ENCODE results near the gene HDGF. TPM values are rescaled to one million over a fixed set of nuclear protein-coding genes. Genes with fewer than 3 reads are reported as not detected.

HDGF gene
- total and polyA plus RNA-seq, 9 of the 15 experiments (the other 6 are each of a cell fraction or from before 2014, with no cell fraction given): 38.8 to 601 (median 400) TPM

GRCh38 chr1:156726549-156727226, 24.8 kb downstream of the HDGF start (continued):
- no peak for TF ChIP-seq ZNF398 (CRISPR knock-in tag; IDR thresholded peaks at IDR 0.05)
- TF ChIP-seq MTF1 (CRISPR knock-in tag; IDR thresholded peaks at IDR 0.05; ENCODE audit: borderline replicate concordance): no peak
- TF ChIP-seq HNRNPK (IDR thresholded peaks at IDR 0.05; ENCODE audit: low read depth, low read length, poor library complexity, severe bottlenecking): no peak
- TF ChIP-seq NEUROD1 (IDR thresholded peaks at IDR 0.05; ENCODE audit: borderline replicate concordance, low read depth, low read length, partially characterized antibody): no peak
- TF ChIP-seq TRIM24 (IDR thresholded peaks at IDR 0.05): no peak
- TF ChIP-seq XRCC5 (IDR thresholded peaks at IDR 0.05; ENCODE audit: low read depth, low read length): 0 out of 2 replicates have a peak, but pooled peaks have one; percentile 54
- TF ChIP-seq TFAM (CRISPR knock-in tag; conservative IDR thresholded peaks at IDR 0.05): no peak
- no peak for TF ChIP-seq HES1 (IDR thresholded peaks at IDR 0.05; ENCODE audit: low read depth)
- no peak for TF ChIP-seq SP2 (IDR thresholded peaks at IDR 0.05; ENCODE audit: extremely low read depth, low read depth, low read length, poor library complexity, severe bottlenecking)
- TF ChIP-seq FOXJ2 (tag; IDR thresholded peaks at IDR 0.05): no peak
- TF ChIP-seq SMC3 (conservative IDR thresholded peaks at IDR 0.05; ENCODE audit: insufficient read depth, low read depth, low read length): peak; percentile 87
- TF ChIP-seq ELF4 (CRISPR knock-in tag; IDR thresholded peaks at IDR 0.05): no peak
- no peak for TF ChIP-seq ATF6 (CRISPR knock-in tag; IDR thresholded peaks at IDR 0.05)
- TF ChIP-seq ZNF518B (CRISPR knock-in tag; IDR thresholded peaks at IDR 0.05): no peak
- no peak for TF ChIP-seq HBP1 (CRISPR knock-in tag; IDR thresholded peaks at IDR 0.05)
- no peak for TF ChIP-seq PTRF (tag; IDR thresholded peaks at IDR 0.05)
- TF ChIP-seq POLR2H (tag; IDR thresholded peaks at IDR 0.05; ENCODE audit: low read depth): no peak
- no peak for TF ChIP-seq GTF2A2 (tag; IDR thresholded peaks at IDR 0.05)

All from K562 (cell line).